CD14-positive monocyte (primary cell): ENCODE measurements around the gene GRK5. TPM values are rescaled to one million over a fixed set of nuclear protein-coding genes. Genes with fewer than 3 reads are reported as not detected.
A peak's percentile ranks its signal among the peaks of the same experiment; 100 is the strongest.

Source experiments
- DNase-seq, 3 donors: peaks; one replicate each; pipeline ENCODE4 v3.0.0-alpha.2; 2011 to 2022
- H2AFZ ChIP-seq: 2 replicates; pipeline ENCODE4 v1.6.0; 2012; ENCODE audit warnings: mild to moderate bottlenecking, low read depth, low read length, inconsistent platforms; ENCODE audit not compliant: insufficient read depth, poor library complexity, severe bottlenecking
- H3K27ac ChIP-seq, 2 donors: 1 replicate in 1 of 2; 2 replicates in 1 of 2; pipeline ENCODE4 v1.5.1; 2012 to 2013; ENCODE audit warnings: low read length in 2 of 2, control low read depth in 1 of 2, inconsistent platforms in 1 of 2, low read depth in 1 of 2, mild to moderate bottlenecking in 1 of 2
- H3K27me3 ChIP-seq, 2 donors: one replicate each; pipeline versions ENCODE4 v1.6.0 to v1.6.1; 2011 to 2013; ENCODE audit warnings: low read length in 2 of 2; ENCODE audit not compliant: control insufficient read depth in 2 of 2, insufficient read depth in 2 of 2
- H3K36me3 ChIP-seq, 2 donors: replicated peaks in 1 of 2; 1 replicate in 1 of 2; 2 replicates in 1 of 2; pipeline versions ENCODE4 v1.5.1 to v1.6.1; 2012 to 2013; ENCODE audit warnings: low read length in 2 of 2, control low read depth in 1 of 2, inconsistent platforms in 1 of 2, mild to moderate bottlenecking in 1 of 2; ENCODE audit not compliant: insufficient read depth in 2 of 2, control insufficient read depth in 1 of 2
- H3K4me1 ChIP-seq, 2 donors: 1 replicate in 1 of 2; 2 replicates in 1 of 2; pipeline versions ENCODE4 v1.5.1 to v1.6.1; 2012 to 2013; ENCODE audit warnings: low read length in 2 of 2, control low read depth in 1 of 2, inconsistent platforms in 1 of 2, mild to moderate bottlenecking in 1 of 2, moderate library complexity in 1 of 2; ENCODE audit not compliant: insufficient read depth in 2 of 2, control insufficient read depth in 1 of 2
- H3K4me2 ChIP-seq: replicated peaks from 2 replicates; pipeline ENCODE3; 2012; ENCODE audit warnings: low read length, moderate library complexity, mild to moderate bottlenecking; ENCODE audit not compliant: poor library complexity, severe bottlenecking; ENCODE audit errors: extremely low read depth
- H3K4me3 ChIP-seq, 3 experiments: fragments of 200-600 bp in 1 of 3; sonication (generic) in 1 of 3; replicated peaks in 1 of 3; 1 replicate in 2 of 3; 2 replicates in 1 of 3; pipeline ENCODE4 v1.5.1; 2011 to 2013; ENCODE audit warnings: low read length in 3 of 3, mild to moderate bottlenecking in 3 of 3, control low read depth in 2 of 3, low read depth in 2 of 3, inconsistent platforms in 1 of 3, moderate library complexity in 1 of 3
- H3K79me2 ChIP-seq: 2 replicates; pipeline ENCODE4 v1.6.0; 2012; ENCODE audit warnings: mild to moderate bottlenecking, control low read depth, inconsistent platforms, low read length, moderate library complexity; ENCODE audit not compliant: insufficient read depth
- H3K9ac ChIP-seq: 2 replicates; pipeline ENCODE4 v1.6.0; 2017; ENCODE audit warnings: low read length, mild to moderate bottlenecking; ENCODE audit not compliant: insufficient read depth, poor library complexity, severe bottlenecking
- H3K9me3 ChIP-seq, 2 donors: replicated peaks in 1 of 2; 1 replicate in 1 of 2; 2 replicates in 1 of 2; pipeline versions ENCODE4 v1.5.1 to v1.6.1; 2012 to 2013; ENCODE audit warnings: low read length in 2 of 2, control low read depth in 1 of 2; ENCODE audit not compliant: control insufficient read depth in 1 of 2, insufficient read depth in 1 of 2
- H4K20me1 ChIP-seq: 2 replicates; pipeline ENCODE4 v1.6.0; 2012; ENCODE audit warnings: mild to moderate bottlenecking, low read length, control low read depth, moderate library complexity; ENCODE audit not compliant: insufficient read depth
- H3K27ac Mint-ChIP-seq, 7 donors: one replicate each; pipeline ENCODE4 v1.8.0; 2020; ENCODE audit warnings: mild to moderate bottlenecking in 7 of 7, mixed read lengths in 7 of 7, moderate library complexity in 6 of 7, inconsistent platforms in 2 of 7
- H3K27me3 Mint-ChIP-seq, 3 donors: one replicate each; pipeline ENCODE4 v1.8.0; 2021 to 2022; ENCODE audit warnings: low read depth in 3 of 3, mild to moderate bottlenecking in 3 of 3, mixed read lengths in 3 of 3, moderate library complexity in 3 of 3, inconsistent platforms in 1 of 3
- H3K36me3 Mint-ChIP-seq, 2 donors: one replicate each; pipeline ENCODE4 v1.8.0; 2020; ENCODE audit warnings: mixed read lengths in 2 of 2, inconsistent platforms in 1 of 2, mild to moderate bottlenecking in 1 of 2
- H3K4me1 Mint-ChIP-seq: one replicate; pipeline ENCODE4 v1.8.0; 2020; ENCODE audit warnings: mild to moderate bottlenecking, mixed read lengths
- H3K4me3 Mint-ChIP-seq, 2 donors: one replicate each; pipeline ENCODE4 v1.8.0; 2020; ENCODE audit warnings: mild to moderate bottlenecking in 2 of 2, mixed read lengths in 2 of 2, moderate library complexity in 1 of 2
- H3K9me3 Mint-ChIP-seq, 7 donors: one replicate each; pipeline ENCODE4 v1.8.0; 2020 to 2022; ENCODE audit warnings: mixed read lengths in 7 of 7, mild to moderate bottlenecking in 6 of 7, moderate library complexity in 6 of 7, inconsistent platforms in 2 of 7
- WGBS: methylation state at CpG from one replicate; pipeline ENCODE4 v1.1.5; 2013; ENCODE audit warnings: missing lambda C conversion rate; ENCODE audit not compliant: insufficient coverage; 5-methylcytosine and 5-hydroxymethylcytosine counted together
- intact Hi-C, 2 donors: fragments of 100-400 bp; cut with micrococcal nuclease; formaldehyde crosslinking; loops; one replicate each; pipeline versions ENCODE4 v1.15.0 to v1.15.1; 2023
- polyA plus RNA-seq, 3 donors: library from polyadenylated mRNA; depleted of rRNA in 1 of 3; unstranded in 2 of 3; stranded (reverse) in 1 of 3; fragments of 300-500 nt in 2 of 3; fragments of >200 nt in 1 of 3; fragmentation: Illumina TruSeq in 2 of 3; gene quantifications; 1 replicate in 2 of 3; 2 replicates in 1 of 3; pipeline ENCODE4 v1.2.3, GENCODE V29; 2012 to 2021
- TF ChIP-seq, protein P1 (sequence below): fragments of 200-600 bp; IDR thresholded peaks from one replicate; pipeline ENCODE4 v1.8.0; 2022; ENCODE audit warnings: antibody characterized with exemption, mild to moderate bottlenecking

GRK5 gene
- polyA plus RNA-seq, 3 donors = 1.2 to 6.5 (median 2.8) TPM

- Histone ChIP-seq H3K9ac (no peak overlapping the region), H2AFZ (no peak overlapping the region), H3K4me3 (no peak overlapping the region), H3K4me1 (peaks cover 21 to 34% of the 10 kb centered on the region in 2 donors), H3K79me2 (peaks cover 4% of the 10 kb centered on the region), H3K36me3 (peaks cover 0 to 4% of the 10 kb centered on the region in 2 donors), H3K4me2 (no peak overlapping the region), H3K27ac (no peak overlapping the region), H3K9me3 (no peaks in the 10 kb centered on the region), H3K27me3 (no peaks in the 10 kb centered on the region), H4K20me1 (peaks cover 8% of the 10 kb centered on the region)
- H3K4me1 Mint-ChIP-seq = peaks cover 45% of the 10 kb centered on the region
- no peak overlapping the region for H3K27ac Mint-ChIP-seq
- TF ChIP-seq, protein P1, sequence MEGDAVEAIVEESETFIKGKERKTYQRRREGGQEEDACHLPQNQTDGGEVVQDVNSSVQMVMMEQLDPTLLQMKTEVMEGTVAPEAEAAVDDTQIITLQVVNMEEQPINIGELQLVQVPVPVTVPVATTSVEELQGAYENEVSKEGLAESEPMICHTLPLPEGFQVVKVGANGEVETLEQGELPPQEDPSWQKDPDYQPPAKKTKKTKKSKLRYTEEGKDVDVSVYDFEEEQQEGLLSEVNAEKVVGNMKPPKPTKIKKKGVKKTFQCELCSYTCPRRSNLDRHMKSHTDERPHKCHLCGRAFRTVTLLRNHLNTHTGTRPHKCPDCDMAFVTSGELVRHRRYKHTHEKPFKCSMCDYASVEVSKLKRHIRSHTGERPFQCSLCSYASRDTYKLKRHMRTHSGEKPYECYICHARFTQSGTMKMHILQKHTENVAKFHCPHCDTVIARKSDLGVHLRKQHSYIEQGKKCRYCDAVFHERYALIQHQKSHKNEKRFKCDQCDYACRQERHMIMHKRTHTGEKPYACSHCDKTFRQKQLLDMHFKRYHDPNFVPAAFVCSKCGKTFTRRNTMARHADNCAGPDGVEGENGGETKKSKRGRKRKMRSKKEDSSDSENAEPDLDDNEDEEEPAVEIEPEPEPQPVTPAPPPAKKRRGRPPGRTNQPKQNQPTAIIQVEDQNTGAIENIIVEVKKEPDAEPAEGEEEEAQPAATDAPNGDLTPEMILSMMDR = no peak
- H3K4me3 Mint-ChIP-seq = no peak overlapping the region
- 100% methylated on average over 2 of the region's 5 CpGs for WGBS
- no peak for DNase-seq
- H3K27me3 Mint-ChIP-seq = peaks cover 0 to 4% (median 2%) of the 10 kb centered on the region in 3 donors
- intact Hi-C loops = no loop called here
- peaks cover 0 to 1% (median 0%) of the 10 kb centered on the region in 7 donors for H3K9me3 Mint-ChIP-seq
- H3K36me3 Mint-ChIP-seq = peaks cover 5 to 6% of the 10 kb centered on the region in 2 donors
These were observed 8.8 kb downstream of the GRK5 start for GRCh38 chr10:119216127-119216526.

- peaks cover 21 to 30% of the 10 kb centered on the region in 2 donors for H3K4me1 ChIP-seq
- no peaks in the 10 kb centered on the region for H3K9me3 ChIP-seq
- peaks cover 40% of the 10 kb centered on the region for H3K4me1 Mint-ChIP-seq
- peaks cover 4% of the 10 kb centered on the region for H3K79me2 ChIP-seq
- no peak overlapping the region for H3K4me3 Mint-ChIP-seq
- H3K36me3 Mint-ChIP-seq = peaks cover 1 to 3% of the 10 kb centered on the region in 2 donors
- no peak for DNase-seq
- H3K4me3 ChIP-seq = no peak overlapping the region
- H3K9ac ChIP-seq = no peak overlapping the region
- no peaks in the 10 kb centered on the region for H3K9me3 Mint-ChIP-seq
- H3K4me2 ChIP-seq = no peak overlapping the region
- H3K27me3 ChIP-seq = no peaks in the 10 kb centered on the region
- 93% methylated on average over 3 of the region's 9 CpGs for WGBS
- no peak overlapping the region for H2AFZ ChIP-seq
- H3K27ac Mint-ChIP-seq = peak overlapping the region in 1 of 7 donors; percentile 50
- H4K20me1 ChIP-seq = peaks cover 20% of the 10 kb centered on the region
- H3K27me3 Mint-ChIP-seq = peaks cover 0 to 4% (median 2%) of the 10 kb centered on the region in 3 donors
- intact Hi-C loops = no loop called here
- H3K27ac ChIP-seq = no peak overlapping the region
- H3K36me3 ChIP-seq = no peaks in the 10 kb centered on the region
- TF ChIP-seq, protein P1 = no peak
These were observed 10.0 kb downstream of the GRK5 start for GRCh38 chr10:119217401-119217800.
